ENCODE results near the gene SMIM24. TPM values are rescaled to one million over a fixed set of nuclear protein-coding genes. Genes with fewer than 3 reads are reported as not detected.
A peak's percentile ranks its signal among the peaks of the same experiment; 100 is the strongest.

SMIM24 gene
- total RNA-seq, 2 experiments from 2014 or later: 5.2 to 6.0 TPM

DNA sequence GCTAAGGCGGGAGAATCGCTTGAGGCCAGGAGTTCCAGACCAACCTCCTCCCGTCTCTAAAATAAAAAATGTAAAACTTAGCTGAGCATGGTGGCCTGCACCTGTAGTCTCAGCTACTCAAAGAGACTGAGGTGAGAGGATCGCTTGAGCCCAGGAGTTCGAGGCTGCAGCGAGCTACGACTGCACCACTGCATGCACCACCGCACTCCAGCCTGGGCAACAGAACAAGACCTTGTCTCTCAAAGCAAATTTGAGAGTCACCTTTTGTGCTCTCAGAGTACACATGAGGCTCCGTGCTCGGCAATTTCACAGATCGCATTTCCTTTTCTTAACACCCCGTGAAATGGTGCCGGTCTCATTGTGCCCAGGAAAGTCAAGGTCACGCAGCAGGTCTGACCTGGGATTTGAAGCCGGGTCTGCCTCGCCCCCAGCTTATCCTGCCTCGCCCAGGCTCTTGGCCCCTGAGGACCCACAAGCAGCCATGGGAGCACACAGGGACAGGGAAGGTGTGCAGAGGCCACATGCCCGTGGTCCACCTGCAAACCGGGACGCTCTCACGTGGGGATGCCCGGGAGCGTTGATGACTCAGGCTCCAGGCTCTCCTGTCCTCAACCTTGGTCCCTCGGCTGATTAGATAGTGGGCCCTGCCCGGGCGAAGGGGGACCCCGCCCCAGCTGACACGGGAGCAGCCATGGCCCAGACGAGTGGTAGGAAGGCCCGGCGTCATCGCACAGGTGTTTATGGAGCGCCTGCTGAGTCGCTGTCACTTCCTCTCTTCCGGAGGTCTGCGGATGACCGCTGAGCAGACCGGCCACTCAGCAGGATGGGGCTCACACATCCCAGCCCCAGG lies 1.1 kb upstream of the SMIM24 start:
- H3K4me3 Mint-ChIP-seq: no peak overlapping the region
- H3K27me3 Mint-ChIP-seq: peaks cover 3% of the 10 kb centered on the region
- H3K4me1 Mint-ChIP-seq: peaks cover 20% of the 10 kb centered on the region

DNA sequence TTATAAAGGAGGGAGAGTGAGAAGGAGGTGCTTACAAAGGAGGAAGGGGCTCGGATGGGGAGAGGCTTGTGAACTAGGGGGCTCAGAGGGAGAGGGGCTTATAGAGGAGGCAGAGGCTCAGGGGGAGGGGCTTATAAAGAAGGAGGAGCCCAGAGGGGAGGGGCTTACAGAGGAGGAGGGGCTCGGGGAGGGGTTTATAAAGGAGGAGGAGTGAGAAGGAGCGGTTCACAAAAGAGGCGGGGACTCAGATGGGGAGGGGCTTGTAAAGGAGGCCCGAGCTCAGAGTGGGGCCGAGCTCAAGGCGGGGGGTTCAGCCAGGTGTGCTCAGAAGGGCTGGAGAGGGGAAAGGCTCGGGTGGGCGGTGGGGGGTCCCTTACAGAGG lies 500 bp downstream of the SMIM24 start:
- Mint-ChIP-seq H3K4me1 (peaks cover 18% of the 10 kb centered on the region), H3K9me3 (no peaks in the 10 kb centered on the region), H3K36me3 (no peaks in the 10 kb centered on the region), H3K27me3 (peaks cover 3% of the 10 kb centered on the region), H3K27ac (no peak overlapping the region), H3K4me3 (no peak overlapping the region)
- DNase-seq: no peak
- POLR2A ChIA-PET: interaction anchor here (0.9 to 1.7 kb wide), 3 partner anchors 20 to 46 kb away, joined by 3 to 4 read pairs (median 3); no protein-coding TSS in a partner anchor
- no peak for ATAC-seq (ENCODE audit: low read depth)

More for the DNA sequence above, 1.1 kb upstream of the SMIM24 start:
- H3K9me3 Mint-ChIP-seq: no peaks in the 10 kb centered on the region
- POLR2A ChIA-PET: no interaction called here
- no peak for DNase-seq
- ATAC-seq (ENCODE audit: low read depth): no peak
- no peaks in the 10 kb centered on the region for H3K36me3 Mint-ChIP-seq
- no peak overlapping the region for H3K27ac Mint-ChIP-seq

DNA sequence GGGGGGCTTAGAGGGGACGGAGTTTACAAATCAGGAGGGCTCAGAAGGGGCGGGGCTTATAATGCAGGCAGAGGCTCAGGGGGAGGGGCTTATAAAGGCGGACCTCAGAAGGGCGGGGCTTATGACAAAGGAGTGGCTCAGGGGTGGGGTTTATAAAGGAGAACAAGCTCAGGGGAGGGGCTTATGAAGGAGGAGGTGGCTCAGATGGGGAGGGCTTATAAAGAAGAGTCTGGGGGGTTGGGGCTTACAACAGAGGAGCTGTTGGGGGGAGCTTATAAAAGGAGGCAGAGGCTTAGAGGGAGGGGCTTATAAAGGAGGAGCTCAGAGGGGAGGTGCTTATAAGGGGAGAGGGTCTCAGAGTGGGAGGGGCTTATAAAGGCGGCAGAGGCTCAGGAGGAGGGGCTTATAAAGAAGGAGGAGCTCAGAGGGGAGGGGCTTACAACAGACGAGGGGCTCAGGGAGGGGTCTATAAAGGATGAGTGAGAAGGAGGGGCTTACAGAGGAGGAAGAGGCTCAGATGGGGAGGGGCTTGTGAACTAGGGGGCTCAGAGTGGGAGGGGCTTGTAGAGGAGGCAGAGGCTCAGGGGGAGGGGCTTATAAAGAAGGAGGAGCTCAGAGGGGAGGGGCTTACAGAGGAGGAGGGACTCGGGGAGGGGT lies 1.0 kb downstream of the SMIM24 start:
- peak; percentile 73 for DNase-seq
- Mint-ChIP-seq H3K4me3 (peak overlapping the region; percentile 91), H3K9me3 (no peaks in the 10 kb centered on the region), H3K4me1 (peaks cover 16% of the 10 kb centered on the region), H3K36me3 (no peaks in the 10 kb centered on the region), H3K27me3 (no peaks in the 10 kb centered on the region), H3K27ac (peak overlapping the region; percentile 96)
- POLR2A ChIA-PET: interaction anchor here (0.6 to 1.7 kb wide), 4 partner anchors 20 to 783 kb away, joined by 3 to 4 read pairs (median 3); no protein-coding TSS in a partner anchor
- ATAC-seq (ENCODE audit: low read depth): peak; percentile 43

DNA sequence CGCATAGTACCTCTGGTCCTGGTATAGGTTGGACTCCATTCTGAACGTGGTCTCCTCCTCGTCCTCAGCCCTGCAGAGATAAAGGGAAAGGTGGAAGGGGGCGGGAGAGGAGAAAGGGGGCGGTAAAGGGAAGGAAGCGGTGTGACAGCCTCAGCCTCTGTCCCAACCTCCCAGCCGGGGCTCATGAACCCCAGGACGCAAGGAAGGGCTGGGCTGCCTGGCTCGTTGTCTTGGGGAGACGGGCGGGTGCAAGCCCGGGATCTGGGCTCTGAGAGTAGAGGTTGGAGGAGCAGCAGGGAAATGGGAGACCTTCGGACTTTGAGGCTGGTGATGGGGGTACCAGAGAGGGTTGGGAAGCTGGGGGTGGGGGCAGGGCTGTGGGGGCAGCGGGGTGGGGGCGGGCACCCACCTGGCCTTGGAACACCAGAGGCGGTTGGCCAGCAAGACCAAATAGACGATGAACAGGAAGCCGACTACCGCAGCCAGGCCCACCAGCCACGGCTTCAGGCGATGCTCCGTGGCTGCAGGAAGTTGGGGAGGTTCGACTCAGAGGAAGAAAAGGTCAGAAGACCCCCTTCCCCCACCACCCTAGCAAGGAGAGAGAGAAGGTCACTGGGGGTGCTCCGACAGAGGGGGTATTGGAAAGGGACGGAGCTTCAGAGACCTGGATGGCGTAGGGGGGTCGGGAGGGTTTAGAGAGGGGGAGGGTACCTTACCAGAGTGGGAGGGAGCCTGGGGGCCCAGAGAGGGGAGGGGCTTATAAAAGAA lies 1.7 kb downstream of the SMIM24 start:
- DNase-seq (peak; percentile 58), ATAC-seq (ENCODE audit: low read depth) (peak; percentile 47)
- POLR2A ChIA-PET: interaction anchor here (0.6 to 1.7 kb wide), 4 partner anchors 21 to 784 kb away, joined by 3 to 4 read pairs (median 3); no protein-coding TSS in a partner anchor
- no peaks in the 10 kb centered on the region for H3K9me3 Mint-ChIP-seq
- peak overlapping the region; percentile 96 for H3K27ac Mint-ChIP-seq
- peaks cover 2% of the 10 kb centered on the region for H3K27me3 Mint-ChIP-seq
- H3K4me1 Mint-ChIP-seq: peaks cover 16% of the 10 kb centered on the region
- peak overlapping the region; percentile 91 for H3K4me3 Mint-ChIP-seq
- no peaks in the 10 kb centered on the region for H3K36me3 Mint-ChIP-seq

DNA sequence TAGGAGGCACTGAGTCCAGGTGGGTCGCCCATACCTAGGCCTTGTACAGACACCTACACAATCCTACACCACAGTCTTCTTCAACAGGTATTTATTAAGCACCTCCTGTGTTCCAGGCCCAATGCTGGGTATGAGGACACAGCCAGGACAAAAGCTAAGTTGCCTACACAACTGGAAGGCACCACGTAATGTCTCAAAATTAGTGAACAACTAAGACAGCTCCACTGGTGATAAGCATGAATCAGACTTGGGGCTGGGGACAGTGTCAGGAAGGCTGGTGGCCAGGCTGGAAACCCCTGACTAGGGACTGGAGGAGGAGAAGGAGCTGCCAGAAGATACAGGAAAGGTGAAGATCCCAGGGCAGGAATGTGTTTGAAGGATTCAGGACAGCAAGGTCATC lies 2.4 kb downstream of the SMIM24 start:
- ATAC-seq (ENCODE audit: low read depth) (no peak), DNase-seq (no peak)
- POLR2A ChIA-PET: interaction anchor here (0.6 kb wide), 1 partner anchor 346 kb away, joined by 4 read pairs; no protein-coding TSS in a partner anchor
- H3K4me3 Mint-ChIP-seq: peak overlapping the region; percentile 91
- no peaks in the 10 kb centered on the region for H3K36me3 Mint-ChIP-seq
- peaks cover 16% of the 10 kb centered on the region for H3K4me1 Mint-ChIP-seq
- H3K27me3 Mint-ChIP-seq: peaks cover 2% of the 10 kb centered on the region
- peak overlapping the region; percentile 96 for H3K27ac Mint-ChIP-seq
- no peaks in the 10 kb centered on the region for H3K9me3 Mint-ChIP-seq

DNA sequence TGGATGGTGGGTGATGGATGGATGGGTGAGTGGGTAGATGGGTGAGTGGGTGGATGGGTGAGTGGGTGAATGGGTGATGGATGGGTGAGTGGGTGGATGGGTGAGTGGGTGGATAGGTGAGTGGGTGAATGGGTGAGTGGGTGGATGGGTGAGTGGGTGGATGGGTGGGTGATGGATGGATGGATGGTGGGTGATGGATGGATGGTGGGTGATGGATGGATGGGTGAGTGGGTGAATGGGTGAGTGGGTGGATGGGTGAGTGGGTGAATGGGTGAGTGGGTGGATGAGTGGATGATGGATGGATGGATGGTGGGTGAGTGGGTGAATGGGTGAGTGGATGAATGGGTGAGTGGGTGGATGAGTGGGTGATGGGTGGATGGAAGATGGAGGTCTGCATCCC lies 2.8 kb downstream of the SMIM24 start:
- no peak for ATAC-seq (ENCODE audit: low read depth)
- POLR2A ChIA-PET: interaction anchor here (0.6 kb wide), 2 partner anchors 191 to 345 kb away, joined by 3 to 4 read pairs; no protein-coding TSS in a partner anchor
- H3K4me1 Mint-ChIP-seq: peaks cover 16% of the 10 kb centered on the region
- no peaks in the 10 kb centered on the region for H3K9me3 Mint-ChIP-seq
- H3K27me3 Mint-ChIP-seq: peaks cover 2% of the 10 kb centered on the region
- H3K4me3 Mint-ChIP-seq: no peak overlapping the region
- H3K36me3 Mint-ChIP-seq: no peaks in the 10 kb centered on the region
- no peak for DNase-seq
- no peak overlapping the region for H3K27ac Mint-ChIP-seq

DNA sequence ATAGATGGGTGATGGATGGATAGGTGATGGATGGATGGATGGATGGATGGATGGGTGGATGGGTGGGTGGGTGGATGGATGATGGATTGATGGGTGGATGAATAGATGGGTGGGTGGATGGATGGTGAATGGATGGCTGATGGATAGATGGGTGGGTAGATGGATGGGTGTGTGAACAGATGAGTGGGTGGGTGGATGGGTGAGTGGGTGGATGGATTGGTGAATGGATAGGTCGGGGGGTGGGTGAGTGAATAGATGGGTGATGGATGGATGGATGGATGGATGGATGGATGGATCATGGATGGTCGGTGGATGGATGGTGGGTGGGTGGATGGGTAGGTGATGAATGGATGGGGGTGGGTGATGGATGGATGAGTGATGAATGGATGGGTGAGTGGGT lies 3.5 kb downstream of the SMIM24 start:
- Mint-ChIP-seq H3K4me1 (peaks cover 16% of the 10 kb centered on the region), H3K36me3 (no peaks in the 10 kb centered on the region), H3K27me3 (peaks cover 2% of the 10 kb centered on the region), H3K9me3 (no peaks in the 10 kb centered on the region), H3K27ac (no peak overlapping the region), H3K4me3 (no peak overlapping the region)
- no peak for ATAC-seq (ENCODE audit: low read depth)
- POLR2A ChIA-PET: interaction anchor here (0.6 kb wide), 1 partner anchor 190 kb away, joined by 3 read pairs; no protein-coding TSS in a partner anchor
- DNase-seq: no peak

DNA sequence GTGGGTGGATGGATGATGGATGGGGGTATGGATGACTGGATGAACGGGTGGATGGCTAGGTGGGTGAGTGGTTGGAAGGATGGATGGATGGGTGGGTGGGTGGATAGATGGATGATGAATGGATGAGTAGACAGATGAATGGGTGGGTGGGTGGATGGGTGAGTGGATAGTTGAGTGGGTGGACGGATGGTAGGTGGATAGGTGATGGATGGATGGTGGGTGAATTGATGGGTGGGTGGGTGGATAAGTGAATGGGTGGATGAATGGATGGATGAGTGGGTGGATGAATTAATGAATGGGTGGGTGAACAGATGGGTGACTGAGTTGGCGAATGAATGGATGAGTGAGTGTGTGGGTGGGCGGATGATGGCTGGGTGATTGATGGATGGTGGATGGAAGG lies 4.9 kb downstream of the SMIM24 start:
- Mint-ChIP-seq H3K4me3 (no peak overlapping the region), H3K36me3 (no peaks in the 10 kb centered on the region), H3K27me3 (peaks cover 2% of the 10 kb centered on the region), H3K9me3 (no peaks in the 10 kb centered on the region), H3K4me1 (peaks cover 16% of the 10 kb centered on the region), H3K27ac (no peak overlapping the region)
- POLR2A ChIA-PET: no interaction called here
- ATAC-seq (ENCODE audit: low read depth): no peak
- no peak for DNase-seq

DNA sequence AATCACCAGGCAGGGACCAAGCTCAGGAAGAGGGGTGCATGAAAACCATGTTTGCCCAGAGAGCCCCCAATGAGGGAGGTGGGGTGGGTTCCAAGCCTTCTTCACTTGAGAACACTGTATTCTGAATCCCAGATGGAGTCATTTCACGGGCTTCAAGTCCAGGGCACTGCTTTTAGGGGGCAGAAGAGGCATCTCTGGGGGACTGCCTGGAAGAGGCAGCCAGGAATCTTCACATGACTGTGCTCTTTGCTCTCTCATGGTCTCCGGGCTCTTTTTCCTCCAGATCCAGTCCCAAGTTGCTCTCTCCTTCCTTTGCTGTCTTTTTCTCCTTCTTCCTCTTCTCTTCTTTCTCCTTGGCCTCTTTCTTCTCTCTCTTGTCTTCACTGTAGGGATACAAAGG lies 5.7 kb downstream of the SMIM24 start:
- H3K4me3 Mint-ChIP-seq: no peak overlapping the region
- ATAC-seq (ENCODE audit: low read depth): no peak
- POLR2A ChIA-PET: no interaction called here
- no peak overlapping the region for H3K27ac Mint-ChIP-seq
- DNase-seq: no peak
- H3K9me3 Mint-ChIP-seq: no peaks in the 10 kb centered on the region
- peaks cover 2% of the 10 kb centered on the region for H3K27me3 Mint-ChIP-seq
- peaks cover 15% of the 10 kb centered on the region for H3K4me1 Mint-ChIP-seq
- H3K36me3 Mint-ChIP-seq: no peaks in the 10 kb centered on the region

DNA sequence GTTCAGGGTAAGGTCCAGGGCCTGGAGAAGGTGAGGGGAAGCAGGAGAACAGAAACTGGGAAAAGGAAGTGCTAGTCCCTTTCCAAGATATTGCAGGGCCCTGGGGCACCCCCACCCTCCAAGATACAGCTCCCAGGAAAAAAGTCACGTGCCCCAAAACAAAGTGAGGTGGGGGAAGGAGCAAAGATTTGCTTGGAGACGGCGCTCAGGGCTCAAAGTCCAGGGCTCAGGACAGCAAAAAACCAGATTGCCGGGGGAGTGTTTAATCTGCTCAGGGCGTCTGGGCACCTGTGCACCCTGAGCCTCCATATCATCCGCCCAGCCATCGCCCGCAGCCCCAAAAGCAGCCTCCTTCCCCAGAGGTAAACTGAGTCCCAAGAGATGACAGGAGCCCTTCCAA lies 6.3 kb downstream of the SMIM24 start:
- POLR2A ChIA-PET: no interaction called here
- Mint-ChIP-seq H3K4me3 (no peak overlapping the region), H3K4me1 (peaks cover 9% of the 10 kb centered on the region)

DNA sequence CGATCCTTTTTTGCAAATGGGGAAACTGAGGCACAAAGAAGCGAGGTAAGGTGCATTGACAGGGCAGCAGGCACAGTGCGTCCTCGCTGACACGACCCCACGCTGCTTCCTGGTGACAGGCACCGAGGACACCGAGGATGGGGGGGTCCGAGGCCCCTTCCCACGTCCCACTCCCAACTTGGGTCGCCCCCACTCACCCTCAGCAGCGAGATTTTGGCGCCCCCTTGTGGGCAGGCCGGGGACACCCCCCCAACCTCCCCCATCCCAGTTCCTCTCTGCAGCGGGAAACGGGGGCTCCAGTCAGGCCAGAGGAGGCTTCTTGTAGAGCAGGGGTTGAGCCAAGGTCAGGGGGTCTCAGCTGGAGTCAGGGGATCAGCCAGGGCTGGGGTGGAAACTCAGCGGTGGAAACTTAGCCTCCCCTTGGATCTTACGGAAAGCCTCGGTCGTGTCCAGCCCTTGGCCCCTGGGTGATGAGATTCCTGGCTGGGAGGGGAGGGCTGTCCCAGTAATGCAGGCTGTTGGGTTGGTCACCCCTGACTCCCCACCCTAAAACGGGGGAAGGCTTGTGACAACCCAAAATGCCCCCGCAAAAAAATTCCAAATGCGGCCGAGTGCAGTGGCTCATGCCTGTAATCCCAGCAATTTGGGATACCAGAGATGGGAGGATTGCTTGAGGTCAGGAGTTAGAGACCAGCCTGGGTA lies 8.2 kb downstream of the SMIM24 start:
- POLR2A ChIA-PET: interaction anchor here (0.6 kb wide), 2 partner anchors 33 to 54 kb away, joined by 3 to 4 read pairs; no protein-coding TSS in a partner anchor
- ATAC-seq (ENCODE audit: low read depth): no peak
- no peak overlapping the region for H3K4me3 Mint-ChIP-seq
- no peaks in the 10 kb centered on the region for H3K4me1 Mint-ChIP-seq
- H3K9me3 Mint-ChIP-seq: peaks cover 2% of the 10 kb centered on the region
- peaks cover 2% of the 10 kb centered on the region for H3K27me3 Mint-ChIP-seq
- no peak overlapping the region for H3K27ac Mint-ChIP-seq
- no peaks in the 10 kb centered on the region for H3K36me3 Mint-ChIP-seq
- peak; percentile 66 for DNase-seq

More for the DNA sequence above, 6.3 kb downstream of the SMIM24 start:
- DNase-seq: no peak
- H3K36me3 Mint-ChIP-seq: no peaks in the 10 kb centered on the region
- H3K27ac Mint-ChIP-seq: no peak overlapping the region
- no peaks in the 10 kb centered on the region for H3K9me3 Mint-ChIP-seq
- H3K27me3 Mint-ChIP-seq: peaks cover 2% of the 10 kb centered on the region
- no peak for ATAC-seq (ENCODE audit: low read depth)

DNA sequence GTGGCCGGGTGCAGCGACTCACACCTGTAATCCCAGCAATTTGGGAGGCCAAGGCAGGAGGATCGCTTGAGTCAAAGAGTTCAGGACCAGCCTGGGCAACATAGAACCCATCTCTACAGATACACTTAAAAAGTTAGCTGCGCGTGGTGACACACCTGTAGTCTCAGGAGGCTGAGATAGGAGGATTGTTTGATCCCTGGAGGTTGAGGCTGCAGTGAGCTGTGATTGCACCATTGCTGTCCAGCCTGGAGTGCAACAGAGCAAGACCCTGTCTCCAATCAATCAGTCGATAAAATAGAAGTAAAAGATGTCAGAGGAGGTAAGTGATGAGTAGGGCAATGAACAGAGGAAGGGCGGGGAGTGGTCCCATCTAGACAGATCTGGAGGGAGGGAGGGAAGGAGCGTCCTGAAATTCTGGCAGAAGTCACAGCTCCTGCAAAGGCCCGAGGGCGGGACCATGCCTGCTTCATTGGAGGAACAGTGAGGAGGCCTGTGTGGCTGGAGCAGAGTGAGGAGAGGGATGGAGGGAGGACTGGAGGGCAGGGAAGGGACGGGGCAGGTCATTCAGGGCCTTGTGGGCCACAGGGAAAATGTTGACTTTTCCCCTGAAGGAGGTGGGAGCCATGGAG lies 9.7 kb downstream of the SMIM24 start:
- DNase-seq: no peak
- no peaks in the 10 kb centered on the region for H3K36me3 Mint-ChIP-seq
- POLR2A ChIA-PET: interaction anchor here (0.6 kb wide), 1 partner anchor 299 kb away, joined by 4 read pairs; no protein-coding TSS in a partner anchor
- no peak overlapping the region for H3K27ac Mint-ChIP-seq
- H3K27me3 Mint-ChIP-seq: peaks cover 2% of the 10 kb centered on the region
- H3K9me3 Mint-ChIP-seq: peaks cover 2% of the 10 kb centered on the region
- no peak for ATAC-seq (ENCODE audit: low read depth)
- H3K4me1 Mint-ChIP-seq: no peaks in the 10 kb centered on the region
- no peak overlapping the region for H3K4me3 Mint-ChIP-seq
